GM19035 (cell line): Measurements from ENCODE around the gene ZDHHC8.

Experiments used
- ATAC-seq: cut with Tn5 transposase; IDR thresholded peaks from one replicate; pipeline ENCODE4 v1.9.1; 2021; ENCODE audit not compliant: unreplicated experiment

ZDHHC8 gene

GRCh38 chr22:20142711-20143621 is 11.4 kb downstream of the ZDHHC8 start:
- ATAC-seq, result no peak

GRCh38 chr22:20143883-20144665 is 12.5 kb downstream of the ZDHHC8 start:
- ATAC-seq, result no peak

GRCh38 chr22:20145206-20145831 is 13.7 kb downstream of the ZDHHC8 start:
- no peak for ATAC-seq

- no peak for ATAC-seq
These were observed 14.2 kb downstream of the ZDHHC8 start for GRCh38 chr22:20145832-20146223.

GRCh38 chr22:20146777-20147176 is 15.2 kb downstream of the ZDHHC8 start:
- ATAC-seq, result no peak

GRCh38 chr22:20147237-20147988 is 15.8 kb downstream of the ZDHHC8 start:
- ATAC-seq, result no peak

- no peak for ATAC-seq
These were observed 16.8 kb downstream of the ZDHHC8 start for GRCh38 chr22:20148414-20148813.

GRCh38 chr22:20149257-20150250 is 17.9 kb downstream of the ZDHHC8 start:
- no peak for ATAC-seq

- ATAC-seq, result no peak
These were observed 19.0 kb downstream of the ZDHHC8 start, which contains the start of gene CCDC188 for GRCh38 chr22:20150381-20151275. Gene CCDC188 (minus strand): TSS chr22:20151055. CDS start chr22:20150986, 69 bp downstream.

GRCh38 chr22:20151276-20151588 is 19.6 kb downstream of the ZDHHC8 start:
- no peak for ATAC-seq

GRCh38 chr22:20152464-20152890 is 20.9 kb downstream of the ZDHHC8 start:
- no peak for ATAC-seq

- ATAC-seq, result no peak
These were observed 22.3 kb downstream of the ZDHHC8 start for GRCh38 chr22:20153945-20154344.

GRCh38 chr22:20154602-20155187 is 23.1 kb downstream of the ZDHHC8 start:
- ATAC-seq, result no peak

- no peak for ATAC-seq
These were observed 23.9 kb downstream of the ZDHHC8 start for GRCh38 chr22:20155330-20156041.

GRCh38 chr22:20156042-20156389 is 24.4 kb downstream of the ZDHHC8 start:
- ATAC-seq, result no peak

- no peak for ATAC-seq
These were observed 25.2 kb downstream of the ZDHHC8 start for GRCh38 chr22:20156611-20157429.
